ENCODE results near the gene KRT3. TPM values are rescaled to one million over a fixed set of nuclear protein-coding genes. Genes with fewer than 3 reads are reported as not detected.

The KRT3 gene
- total and polyA plus RNA-seq, 10 of the 15 experiments (the other 5 are each of a cell fraction or from before 2014, with no cell fraction given), result not detected

GRCh38 chr12:52763991-52764390 is 31.9 kb downstream of the KRT3 start:
- in situ Hi-C loops (cut with MboI), result no loop called here
- intact Hi-C loops (cut with micrococcal nuclease; ENCODE audit: unreplicated experiment), result no loop called here
- H3K9me3 ChIP-seq (replicated peaks; ENCODE audit: control insufficient read depth, insufficient read depth, low read length), result no peaks in the 10 kb centered on the region; the same call in 2 of the 3 replicates
- TF ChIP-seq POU2F2 (IDR thresholded peaks at IDR 0.05; ENCODE audit: borderline replicate concordance, low read depth, low read length), result no peak
- TF ChIP-seq SMC3 (IDR thresholded peaks at IDR 0.05; ENCODE audit: borderline replicate concordance, low read length), result no peak
- no peak for TF ChIP-seq MYC (IDR thresholded peaks at IDR 0.05; ENCODE audit: insufficient read depth, insufficient read length, insufficient replicate concordance, low read length, severe bottlenecking)
- no peak for TF ChIP-seq ASH2L (IDR thresholded peaks at IDR 0.05; ENCODE audit: borderline replicate concordance, low read depth)
- TF ChIP-seq ZNF687 (IDR thresholded peaks at IDR 0.05), result no peak
- no peak for TF ChIP-seq NRF1 (conservative IDR thresholded peaks at IDR 0.05; ENCODE audit: low read depth, low read length)
- no peak for TF ChIP-seq NFIC (IDR thresholded peaks at IDR 0.05; ENCODE audit: low read depth, low read length)
- TF ChIP-seq PAX5 (IDR thresholded peaks at IDR 0.05; ENCODE audit: borderline replicate concordance, low read depth, low read length), result no peak
- no peak for TF ChIP-seq KAT2A (conservative IDR thresholded peaks at IDR 0.05; ENCODE audit: control insufficient read depth, low read depth, low read length)
- TF ChIP-seq RAD51 (IDR thresholded peaks at IDR 0.05), result no peak
- TF ChIP-seq FOXM1 (IDR thresholded peaks at IDR 0.05; ENCODE audit: low read depth, low read length), result no peak
- no peak for TF ChIP-seq SUZ12 (IDR thresholded peaks at IDR 0.05; ENCODE audit: unreplicated experiment)
- no peak for TF ChIP-seq RB1 (IDR thresholded peaks at IDR 0.05; ENCODE audit: borderline replicate concordance)
- TF ChIP-seq CREB1 (IDR thresholded peaks at IDR 0.05; ENCODE audit: low read depth), result no peak
- TF ChIP-seq BMI1 (IDR thresholded peaks at IDR 0.05; ENCODE audit: borderline replicate concordance), result no peak
- TF ChIP-seq PKNOX1 (IDR thresholded peaks at IDR 0.05), result no peak
- no peak for TF ChIP-seq POLR2A (IDR thresholded peaks at IDR 0.05; ENCODE audit: low read depth, low read length)
- no peak for TF ChIP-seq ZNF207 (IDR thresholded peaks at IDR 0.05; ENCODE audit: borderline replicate concordance)
- no peak for TF ChIP-seq TBL1XR1 (IDR thresholded peaks at IDR 0.05; ENCODE audit: low read depth, low read length)
- no peak for TF ChIP-seq EGR1 (IDR thresholded peaks at IDR 0.05; ENCODE audit: borderline replicate concordance in 1 of 2, low read depth in 2 of 2, low read length in 2 of 2)
- H3K4me3 ChIP-seq, result no peak overlapping the region
- H3K4me1 ChIP-seq (ENCODE audit: control insufficient read depth, insufficient read depth, low read length), result no peaks in the 10 kb centered on the region
- H3K36me3 ChIP-seq (ENCODE audit: control insufficient read depth in 2 of 2, insufficient read depth in 2 of 2, low read length in 1 of 2), result no peaks in the 10 kb centered on the region
- RAD21 ChIA-PET (ENCODE audit: unreplicated experiment), result no interaction called here
- no peaks in the 10 kb centered on the region for H3K79me2 ChIP-seq (ENCODE audit: control insufficient read depth, insufficient read depth, low read length)
- BruUV-seq (replicated peaks), result no TSS peak
- ATAC-seq, result no peak
- no peak overlapping the region for H3K4me2 ChIP-seq (ENCODE audit: control insufficient read depth, insufficient read depth)
- no peak for FAIRE-seq
- CTCF ChIA-PET, result interaction anchor here (0.6 to 0.9 kb wide), 2 partner anchors 12 to 102 kb away, joined by 3 read pairs; no protein-coding TSS in a partner anchor
- 0 out of 4 replicates have a peak, but pooled peaks cover 0 to 3% of the 10 kb centered on the region in 2 experiments for H3K27me3 ChIP-seq (replicated peaks in 1 of 2; ENCODE audit: control insufficient read depth in 2 of 2, insufficient read depth in 2 of 2, low read length in 1 of 2)
- POLR2A ChIA-PET, result no interaction called here
- no peak for DNase-seq (ENCODE audit: low read depth, low spot score)
- SMC1A ChIA-PET (ENCODE audit: uncharacterized antibody, unreplicated experiment), result no interaction called here
- H4K20me1 ChIP-seq (ENCODE audit: control insufficient read depth, insufficient read depth), result no peaks in the 10 kb centered on the region
- no peak overlapping the region for H3K9ac ChIP-seq (ENCODE audit: control insufficient read depth, insufficient read depth, low read length)
- H2AFZ ChIP-seq (ENCODE audit: control insufficient read depth, low read depth, low read length), result no peak overlapping the region
- no peak overlapping the region for H3K27ac ChIP-seq (ENCODE audit: control insufficient read depth, insufficient read depth)
- 0% methylated on average over 2 of the region's 2 CpGs for WGBS (ENCODE audit: insufficient coverage, insufficient replicate concordance, low lambda C conversion rate, missing lambda C conversion rate)

Data from GM12878 (cell line).